ENCODE data around the gene QRICH1. TPM values are rescaled to one million over a fixed set of nuclear protein-coding genes. Genes with fewer than 3 reads are reported as not detected.

The QRICH1 gene, protein sequence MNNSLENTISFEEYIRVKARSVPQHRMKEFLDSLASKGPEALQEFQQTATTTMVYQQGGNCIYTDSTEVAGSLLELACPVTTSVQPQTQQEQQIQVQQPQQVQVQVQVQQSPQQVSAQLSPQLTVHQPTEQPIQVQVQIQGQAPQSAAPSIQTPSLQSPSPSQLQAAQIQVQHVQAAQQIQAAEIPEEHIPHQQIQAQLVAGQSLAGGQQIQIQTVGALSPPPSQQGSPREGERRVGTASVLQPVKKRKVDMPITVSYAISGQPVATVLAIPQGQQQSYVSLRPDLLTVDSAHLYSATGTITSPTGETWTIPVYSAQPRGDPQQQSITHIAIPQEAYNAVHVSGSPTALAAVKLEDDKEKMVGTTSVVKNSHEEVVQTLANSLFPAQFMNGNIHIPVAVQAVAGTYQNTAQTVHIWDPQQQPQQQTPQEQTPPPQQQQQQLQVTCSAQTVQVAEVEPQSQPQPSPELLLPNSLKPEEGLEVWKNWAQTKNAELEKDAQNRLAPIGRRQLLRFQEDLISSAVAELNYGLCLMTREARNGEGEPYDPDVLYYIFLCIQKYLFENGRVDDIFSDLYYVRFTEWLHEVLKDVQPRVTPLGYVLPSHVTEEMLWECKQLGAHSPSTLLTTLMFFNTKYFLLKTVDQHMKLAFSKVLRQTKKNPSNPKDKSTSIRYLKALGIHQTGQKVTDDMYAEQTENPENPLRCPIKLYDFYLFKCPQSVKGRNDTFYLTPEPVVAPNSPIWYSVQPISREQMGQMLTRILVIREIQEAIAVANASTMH
- 10 to 100 TPM; 20.3 to 42.2 (median 22.0) TPM for polyA plus RNA-seq

GRCh38 chr3:49093853-49094767 lies at the start of gene QRICH1:
Gene QRICH1 (minus strand): TSS chr3:49094071. CDS start chr3:49077017, 17,054 bp downstream.
- 0 to 1% (median 1%) methylated on average over 55 to 65 of the region's 65 CpGs for WGBS, 3 donors
- peak within 1 kb of the TSS; percentile 65 for H3K27ac ChIP-seq (ENCODE audit: low read depth, low read length)

DNA sequence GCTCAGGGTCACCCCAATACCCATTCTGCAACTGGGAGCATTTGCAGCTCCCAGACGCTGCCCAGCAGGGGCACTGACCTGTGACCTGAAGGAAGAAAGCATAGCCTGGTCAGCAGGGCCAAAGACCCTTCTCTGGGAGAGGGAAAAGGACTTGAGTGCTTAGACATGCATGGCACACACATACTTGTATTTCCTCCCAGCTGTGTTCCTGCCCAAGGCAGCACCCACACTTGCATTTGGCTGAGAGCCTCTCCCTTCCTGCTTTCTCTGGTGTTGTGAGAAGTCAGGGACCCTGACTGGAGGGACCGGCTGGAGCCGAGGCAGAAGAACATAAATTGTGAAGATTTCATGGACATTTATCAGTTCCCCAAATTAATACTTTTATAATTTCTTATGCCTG lies 46.2 kb upstream of the QRICH1 start:
- no peak overlapping the region for H3K27ac ChIP-seq (ENCODE audit: low read depth, low read length)
- 67 to 75% (median 75%) methylated on average over 3 of the region's 3 CpGs for WGBS, 3 donors

GRCh38 chr3:49135499-49135898 lies 41.6 kb upstream of the QRICH1 start:
- WGBS, 3 donors = 79 to 90% (median 85%) methylated on average over 4 of the region's 4 CpGs
- H3K27ac ChIP-seq (ENCODE audit: low read depth, low read length) = no peak overlapping the region

DNA sequence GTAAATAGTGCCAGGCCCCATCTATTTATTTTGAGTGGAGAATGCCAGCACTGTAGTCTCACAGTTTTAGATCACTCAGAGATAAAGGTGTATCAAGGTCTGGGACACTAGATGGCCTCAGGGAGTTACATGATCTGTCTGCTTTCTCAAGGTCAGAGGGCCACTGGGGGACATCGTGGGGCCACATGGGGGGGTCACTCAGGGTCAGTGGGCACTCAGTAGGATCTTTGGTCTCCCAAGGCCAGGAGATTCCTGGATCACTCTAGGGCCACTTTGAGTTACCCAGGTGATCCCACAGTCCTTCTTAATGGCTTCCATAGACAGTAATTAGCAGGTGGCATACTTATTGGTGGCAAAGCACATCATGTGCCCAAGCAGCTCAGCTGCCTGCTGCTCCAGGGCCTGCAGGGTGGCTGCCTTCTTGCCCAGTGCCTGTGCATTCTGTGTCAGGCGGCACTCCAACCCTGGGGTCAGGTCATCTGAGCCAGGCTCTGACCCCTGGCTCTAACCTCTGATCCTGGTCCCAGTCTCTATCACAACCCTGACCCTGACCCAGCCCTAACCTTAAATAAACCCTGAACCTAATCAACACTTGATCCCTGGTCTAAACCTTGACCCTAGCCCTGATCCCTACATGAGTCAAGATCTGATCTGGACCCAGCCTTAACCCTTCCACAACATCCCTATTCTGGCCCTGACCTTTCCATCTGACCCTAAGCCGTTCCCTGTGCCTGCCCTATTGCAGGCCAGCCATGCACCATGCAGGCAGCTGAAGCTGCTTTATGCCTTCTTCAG lies 40.8 kb upstream of the QRICH1 start:
- H3K27ac ChIP-seq (ENCODE audit: low read depth, low read length) = no peak overlapping the region
- WGBS, 3 donors = 63 to 68% (median 66%) methylated on average over 3 of the region's 3 CpGs

- WGBS, 3 donors = 1 to 7% (median 7%) methylated on average over 30 of the region's 30 CpGs
- no peak overlapping the region for H3K27ac ChIP-seq (ENCODE audit: low read depth, low read length)
Observed at GRCh38 chr3:49133226-49133951, 39.5 kb upstream of the QRICH1 start.

DNA sequence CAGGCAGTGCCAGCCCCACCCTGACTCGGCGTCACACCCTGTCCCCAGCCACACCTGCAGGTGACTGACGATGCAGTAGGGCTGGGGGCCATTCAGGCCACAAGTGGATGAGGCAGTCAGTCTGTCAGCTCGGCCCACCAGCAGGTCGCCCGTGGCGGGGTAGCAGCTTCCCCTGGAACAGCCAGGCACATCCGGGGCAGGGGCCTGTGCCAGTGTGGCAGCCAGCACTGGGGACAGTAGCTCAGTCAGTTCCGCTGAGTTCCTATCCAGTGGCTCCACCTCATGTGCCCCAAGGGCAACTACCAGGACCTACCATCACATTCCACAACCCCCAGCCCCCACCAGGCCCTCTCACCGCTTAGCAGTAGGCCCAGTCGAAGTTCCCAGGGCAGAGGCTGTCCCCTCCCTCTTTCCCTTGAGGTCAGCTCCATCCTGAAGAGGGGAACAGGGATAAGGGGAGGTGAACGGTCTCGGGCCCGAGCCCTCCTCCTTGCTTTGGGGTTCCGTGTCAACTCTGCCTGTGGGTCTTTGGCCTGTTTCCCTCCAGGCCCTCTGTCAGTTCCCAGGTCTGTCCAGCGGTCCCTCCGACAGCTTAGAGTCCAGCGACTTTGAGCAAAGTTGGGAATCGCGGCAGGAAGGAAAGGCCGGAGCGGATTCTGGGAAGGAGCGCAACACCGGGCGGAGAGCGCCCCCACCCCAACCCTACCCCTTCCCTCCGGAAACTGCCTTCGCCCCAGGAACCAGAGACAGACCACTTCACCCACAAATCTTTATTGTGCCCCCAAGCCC lies 38.8 kb upstream of the QRICH1 start, which contains the start of gene LAMB2:
Gene LAMB2 (minus strand): TSS at position 614 of the 789 bp plus-strand sequence. CDS start 183 bp downstream, at position 431.
- H3K27ac ChIP-seq (ENCODE audit: low read depth, low read length) = no peak within 1 kb of the TSS
- 2 to 21% (median 18%) methylated on average over 28 of the region's 28 CpGs for WGBS, 3 donors

GRCh38 chr3:49132073-49132436 lies 38.2 kb upstream of the QRICH1 start:
- no peak overlapping the region for H3K27ac ChIP-seq (ENCODE audit: low read depth, low read length)
- WGBS, 3 donors = 27 to 51% (median 49%) methylated on average over 9 of the region's 9 CpGs

DNA sequence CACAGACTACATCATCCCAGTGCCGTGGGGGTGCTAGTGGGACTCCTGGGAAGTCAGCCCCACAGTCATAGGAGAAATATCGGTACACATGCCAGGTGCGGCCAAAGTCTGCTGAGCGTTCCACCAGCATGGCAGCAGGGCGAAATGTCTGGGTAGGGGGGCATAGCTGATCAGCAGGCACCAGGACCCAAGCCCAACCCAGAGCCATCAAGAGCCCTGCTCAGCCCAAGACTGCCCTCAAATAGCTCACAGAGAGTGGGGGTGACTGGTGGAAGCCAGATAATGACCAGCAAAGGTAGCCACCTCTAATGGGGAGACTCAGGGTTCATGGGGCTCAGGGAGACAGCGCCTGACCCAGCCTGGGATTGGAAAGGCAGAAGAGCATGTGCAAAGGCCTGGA lies 37.7 kb upstream of the QRICH1 start:
- 82 to 93% (median 92%) methylated on average over 6 of the region's 6 CpGs for WGBS, 3 donors
- H3K27ac ChIP-seq (ENCODE audit: low read depth, low read length) = no peak overlapping the region

GRCh38 chr3:49131040-49131439 lies 37.2 kb upstream of the QRICH1 start:
- no peak overlapping the region for H3K27ac ChIP-seq (ENCODE audit: low read depth, low read length)
- 71 to 78% (median 75%) methylated on average over 12 of the region's 12 CpGs for WGBS, 3 donors

DNA sequence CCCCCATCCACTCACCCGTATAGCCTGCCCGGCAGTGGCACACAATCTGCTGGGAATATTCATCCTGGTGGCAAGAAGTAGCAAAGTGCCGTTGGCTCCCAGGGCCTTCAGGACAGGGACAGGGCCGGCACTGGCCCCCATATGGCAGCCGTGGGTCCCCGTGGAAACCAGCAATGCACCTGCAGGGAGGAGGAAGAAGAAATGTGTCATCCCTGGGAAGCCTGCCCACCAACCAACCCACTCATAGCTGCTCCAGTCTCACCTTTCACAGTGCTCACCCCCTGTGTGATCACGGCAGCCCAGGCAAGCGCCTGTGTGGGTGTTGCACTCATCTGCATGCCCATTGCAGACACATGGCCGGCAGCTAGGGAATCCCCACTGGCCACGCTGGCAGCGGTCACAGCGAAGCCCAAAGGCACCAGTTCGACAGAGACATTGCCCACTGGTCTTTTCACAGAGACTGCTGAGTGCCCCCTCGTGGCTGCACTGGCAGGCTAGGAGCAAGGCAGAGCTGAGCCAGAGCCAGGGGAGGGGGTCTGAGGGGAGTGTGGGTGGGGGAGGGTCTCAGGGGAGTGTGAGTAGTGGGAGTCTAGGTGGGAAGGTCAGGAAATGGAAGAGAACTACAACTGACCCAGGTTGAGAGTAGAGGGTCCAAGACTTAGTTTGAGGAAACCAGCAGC lies 31.3 kb upstream of the QRICH1 start:
- no peak overlapping the region for H3K27ac ChIP-seq (ENCODE audit: low read depth, low read length)
- WGBS, 3 donors = 79 to 81% (median 81%) methylated on average over 14 of the region's 14 CpGs

- no peak overlapping the region for H3K27ac ChIP-seq (ENCODE audit: low read depth, low read length)
- 89% methylated on average over 7 of the region's 7 CpGs for WGBS, 3 donors
Observed at GRCh38 chr3:49124203-49124602, 30.3 kb upstream of the QRICH1 start.

DNA sequence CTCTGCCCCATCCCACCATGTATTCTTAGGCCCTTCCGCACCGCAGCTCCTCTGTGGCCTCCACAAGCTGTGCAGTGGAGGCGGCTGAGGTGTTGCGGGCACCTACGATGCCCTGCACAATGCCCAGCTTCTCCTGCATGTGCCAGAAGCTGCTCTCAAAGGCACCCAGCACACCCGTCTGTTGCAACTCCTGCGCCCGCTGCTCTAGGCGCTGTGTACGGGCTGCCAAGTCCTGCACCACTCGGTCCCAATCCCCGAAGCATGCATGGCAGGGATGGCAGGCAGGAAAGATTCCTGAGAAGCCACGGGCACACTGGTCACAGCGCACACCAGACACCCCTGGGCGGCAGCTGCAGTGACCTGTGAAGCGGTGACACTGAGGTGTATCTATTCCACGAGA lies 29.8 kb upstream of the QRICH1 start:
- WGBS, 3 donors = 90 to 94% (median 91%) methylated on average over 16 to 17 of the region's 17 CpGs
- no peak overlapping the region for H3K27ac ChIP-seq (ENCODE audit: low read depth, low read length)

DNA sequence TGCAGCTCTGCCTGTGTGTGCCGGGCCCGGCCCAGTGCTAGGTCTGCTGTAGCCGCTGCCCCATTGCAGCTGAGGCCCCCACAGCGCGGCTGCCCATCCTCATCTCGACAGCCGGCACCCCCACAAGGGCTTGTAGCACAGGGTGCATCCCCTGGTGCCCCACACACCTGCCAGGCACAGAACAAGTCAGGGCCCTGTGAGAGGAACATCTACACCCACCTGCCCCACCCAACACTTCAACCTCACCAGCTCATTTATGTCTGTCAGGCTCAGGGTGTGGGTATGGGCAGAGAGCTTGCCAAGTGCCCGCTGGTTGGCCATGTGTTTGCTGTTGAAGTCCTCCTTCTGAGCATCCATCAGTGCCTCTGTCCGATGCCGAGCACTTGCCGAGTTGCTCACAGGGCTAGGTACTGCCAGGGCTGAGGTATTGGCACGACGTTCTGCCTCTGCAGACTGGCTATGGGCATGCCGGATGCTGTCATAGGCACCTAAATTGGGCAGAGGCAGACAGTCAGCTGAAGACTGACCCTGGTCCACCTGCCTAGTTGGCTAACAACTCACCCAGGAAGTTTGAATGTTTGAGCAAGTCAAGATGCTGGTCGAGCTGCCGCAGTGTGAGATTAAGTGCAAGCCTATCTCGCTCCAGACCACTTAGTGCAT lies 29.1 kb upstream of the QRICH1 start:
- 91 to 95% (median 93%) methylated on average over 17 of the region's 17 CpGs for WGBS, 3 donors

GRCh38 chr3:49122451-49122850 lies 28.6 kb upstream of the QRICH1 start:
- 79 to 91% (median 84%) methylated on average over 7 of the region's 7 CpGs for WGBS, 3 donors

More for the DNA sequence above, 29.1 kb upstream of the QRICH1 start:
- H3K27ac ChIP-seq (ENCODE audit: low read depth, low read length) = no peak overlapping the region

GRCh38 chr3:49122022-49122421 lies 28.2 kb upstream of the QRICH1 start:
- no peak overlapping the region for H3K27ac ChIP-seq (ENCODE audit: low read depth, low read length)
- WGBS, 3 donors = 93 to 96% (median 95%) methylated on average over 12 of the region's 12 CpGs

More at GRCh38 chr3:49122451-49122850, 28.6 kb upstream of the QRICH1 start:
- H3K27ac ChIP-seq (ENCODE audit: low read depth, low read length) = no peak overlapping the region
